HL-60 (cell line): ENCODE results near the gene CHCHD6.

Source experiments
- CTCF ChIP-seq: IDR thresholded peaks from one replicate; pipeline ENCODE4 v1.5.1; 2011; ENCODE audit warnings: low read length, control low read depth, inconsistent platforms; ENCODE audit not compliant: insufficient read depth
- GABPA ChIP-seq: IDR thresholded peaks from 2 replicates; pipeline ENCODE4 v1.6.1; 2012; ENCODE audit warnings: low read depth
- POLR2AphosphoS5 ChIP-seq: IDR thresholded peaks from 2 replicates; pipeline ENCODE4 v1.6.1; 2012; ENCODE audit warnings: low read depth
- REST ChIP-seq: IDR thresholded peaks from 2 replicates; pipeline ENCODE4 v1.6.1; 2012; ENCODE audit warnings: low read depth; ENCODE audit not compliant: insufficient replicate concordance
- SPI1 ChIP-seq: IDR thresholded peaks from 2 replicates; pipeline ENCODE4 v1.6.1; 2012; ENCODE audit warnings: low read depth, mild to moderate bottlenecking, borderline replicate concordance

GRCh38 chr3:126781406-126781805 is 77.4 kb downstream of the CHCHD6 start:
- TF ChIP-seq SPI1 (no peak), CTCF (no peak), GABPA (no peak), POLR2AphosphoS5 (no peak), REST (no peak)
